Activated CD4-positive, CD25-positive, alpha-beta regulatory T cell treated with anti-CD3 and anti-CD28 coated beads, Interleukin-2, amount 50 U/mL, for 16 hours (primary cell): ENCODE results near the gene ACBD5.
"Not testable (repeated sequence)": the region's sequence is repeated elsewhere in the genome, so short reads cannot be mapped to it uniquely, and the experiment has no call there.

Source experiments
- DNase-seq: peaks from one replicate; pipeline ENCODE4 v3.0.0-alpha.2; 2020; ENCODE audit warnings: low read depth, low spot score

The ACBD5 gene, protein sequence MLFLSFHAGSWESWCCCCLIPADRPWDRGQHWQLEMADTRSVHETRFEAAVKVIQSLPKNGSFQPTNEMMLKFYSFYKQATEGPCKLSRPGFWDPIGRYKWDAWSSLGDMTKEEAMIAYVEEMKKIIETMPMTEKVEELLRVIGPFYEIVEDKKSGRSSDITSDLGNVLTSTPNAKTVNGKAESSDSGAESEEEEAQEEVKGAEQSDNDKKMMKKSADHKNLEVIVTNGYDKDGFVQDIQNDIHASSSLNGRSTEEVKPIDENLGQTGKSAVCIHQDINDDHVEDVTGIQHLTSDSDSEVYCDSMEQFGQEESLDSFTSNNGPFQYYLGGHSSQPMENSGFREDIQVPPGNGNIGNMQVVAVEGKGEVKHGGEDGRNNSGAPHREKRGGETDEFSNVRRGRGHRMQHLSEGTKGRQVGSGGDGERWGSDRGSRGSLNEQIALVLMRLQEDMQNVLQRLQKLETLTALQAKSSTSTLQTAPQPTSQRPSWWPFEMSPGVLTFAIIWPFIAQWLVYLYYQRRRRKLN

DNA sequence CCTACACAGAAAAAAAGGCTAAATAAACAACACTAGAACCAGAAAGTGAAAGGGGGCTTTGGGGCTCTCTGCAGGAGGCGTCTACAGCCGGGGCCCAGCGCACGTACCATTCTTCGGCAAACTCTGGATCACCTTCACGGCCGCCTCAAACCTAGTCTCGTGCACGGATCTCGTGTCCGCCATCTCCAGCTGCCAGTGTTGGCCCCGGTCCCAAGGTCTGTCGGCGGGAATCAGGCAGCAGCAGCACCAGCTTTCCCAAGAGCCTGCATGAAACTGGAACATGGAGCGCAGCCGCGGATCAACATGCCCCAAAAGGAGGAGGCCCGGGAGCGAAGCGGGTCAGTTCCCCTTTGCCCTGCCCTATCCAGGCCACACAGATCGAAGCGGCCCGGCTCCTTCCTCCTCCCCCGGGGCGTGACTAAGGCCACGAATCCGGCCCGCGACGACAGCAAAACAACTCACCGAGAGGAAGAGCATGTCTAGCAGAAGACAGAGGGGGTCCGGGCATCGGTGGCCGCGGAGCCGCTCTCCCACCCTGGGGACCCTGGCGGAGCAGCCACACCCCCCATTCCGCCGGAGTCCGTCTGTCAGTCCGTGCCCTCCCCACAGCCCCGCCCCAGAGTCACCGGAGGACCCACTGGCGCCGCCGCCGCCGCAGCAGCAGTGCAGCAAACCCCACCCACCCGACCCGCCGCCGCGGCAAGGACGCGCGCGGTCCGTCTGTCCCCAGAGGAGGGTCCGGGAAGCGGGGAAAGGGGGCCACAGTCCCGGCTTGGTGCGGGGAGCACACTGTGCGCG, at the start of gene ACBD5:
Gene ACBD5 (minus strand): TSS at position 586 of the 798 bp plus-strand sequence. CDS start 109 bp downstream, at position 477.
- peak; percentile 55 for DNase-seq

DNA sequence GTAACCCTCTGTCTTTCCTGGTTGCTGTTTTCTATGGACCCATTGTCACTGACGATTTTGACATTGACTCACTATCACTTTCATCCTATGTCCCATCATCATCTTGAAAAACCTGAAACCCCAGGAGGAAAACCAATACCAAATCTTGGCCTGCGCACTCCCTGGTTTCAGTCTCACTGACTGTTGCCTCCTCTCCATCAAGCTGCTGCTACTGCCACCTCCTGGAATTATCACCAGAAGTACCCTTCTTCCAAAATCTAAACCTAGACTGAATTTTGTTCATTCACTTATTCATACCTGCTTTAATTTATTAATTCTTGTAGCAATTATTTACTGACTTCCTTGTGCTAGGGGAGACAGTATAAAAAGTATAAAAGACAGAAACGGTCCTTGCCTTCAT, 44.5 kb upstream of the ACBD5 start:
- DNase-seq, result no peak

DNA sequence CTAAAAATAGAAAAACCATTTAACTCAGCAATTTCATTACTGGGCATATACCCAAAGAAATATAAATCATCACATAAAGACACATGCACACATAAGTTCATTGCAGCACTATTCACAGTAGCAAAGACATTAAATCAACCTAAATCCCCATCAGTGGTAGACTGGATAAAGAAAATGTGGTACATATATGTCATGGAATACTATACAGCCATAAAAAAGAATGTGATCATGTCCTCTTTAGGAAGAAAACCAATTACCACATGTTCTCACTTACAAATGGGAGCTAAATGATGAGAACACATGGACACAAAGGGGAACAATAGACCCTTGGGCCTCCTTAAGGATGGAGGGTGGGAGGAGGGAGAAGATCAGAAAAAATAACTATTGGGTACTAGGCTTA, 36.0 kb upstream of the ACBD5 start:
- no peak for DNase-seq

DNA sequence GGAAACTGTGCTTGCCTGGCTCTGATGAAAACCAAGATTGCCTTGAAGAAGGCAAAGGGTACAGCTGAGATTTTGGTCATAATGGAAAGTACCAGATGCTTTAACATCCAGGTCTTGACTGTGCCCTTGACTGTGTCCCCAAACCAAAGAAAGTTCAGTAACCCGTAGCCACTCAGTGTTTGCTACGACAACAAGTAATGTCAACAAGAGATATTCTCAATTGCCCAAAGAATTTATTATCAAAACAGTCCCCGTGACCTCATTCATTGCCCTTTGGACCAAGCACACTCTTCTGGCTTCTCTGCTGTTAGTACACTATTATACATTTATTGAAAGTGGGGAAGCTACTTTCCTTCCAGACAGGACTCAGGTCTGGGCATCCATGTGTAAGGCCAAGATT, 25.4 kb upstream of the ACBD5 start:
- DNase-seq, result not testable (repeated sequence)

DNA sequence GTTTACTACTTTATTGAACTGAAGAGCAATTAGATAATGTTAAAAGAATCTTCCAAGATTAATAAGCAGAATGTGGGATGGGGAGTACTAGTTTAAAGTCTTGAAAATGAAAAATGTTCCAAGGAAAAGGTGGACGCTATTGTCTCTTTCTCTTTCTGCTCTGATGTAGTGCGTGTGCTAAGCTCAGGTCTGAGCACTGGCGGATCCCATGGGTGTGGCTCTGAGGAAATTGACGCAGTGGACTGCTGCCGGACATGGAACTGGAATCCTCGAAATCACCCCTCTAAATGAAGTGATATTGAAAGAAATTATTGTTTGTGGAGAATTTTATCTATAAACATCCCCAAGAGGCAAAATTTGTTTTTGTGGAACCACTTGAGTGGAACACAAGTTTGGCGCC, 22.2 kb upstream of the ACBD5 start:
- not testable (repeated sequence) for DNase-seq

DNA sequence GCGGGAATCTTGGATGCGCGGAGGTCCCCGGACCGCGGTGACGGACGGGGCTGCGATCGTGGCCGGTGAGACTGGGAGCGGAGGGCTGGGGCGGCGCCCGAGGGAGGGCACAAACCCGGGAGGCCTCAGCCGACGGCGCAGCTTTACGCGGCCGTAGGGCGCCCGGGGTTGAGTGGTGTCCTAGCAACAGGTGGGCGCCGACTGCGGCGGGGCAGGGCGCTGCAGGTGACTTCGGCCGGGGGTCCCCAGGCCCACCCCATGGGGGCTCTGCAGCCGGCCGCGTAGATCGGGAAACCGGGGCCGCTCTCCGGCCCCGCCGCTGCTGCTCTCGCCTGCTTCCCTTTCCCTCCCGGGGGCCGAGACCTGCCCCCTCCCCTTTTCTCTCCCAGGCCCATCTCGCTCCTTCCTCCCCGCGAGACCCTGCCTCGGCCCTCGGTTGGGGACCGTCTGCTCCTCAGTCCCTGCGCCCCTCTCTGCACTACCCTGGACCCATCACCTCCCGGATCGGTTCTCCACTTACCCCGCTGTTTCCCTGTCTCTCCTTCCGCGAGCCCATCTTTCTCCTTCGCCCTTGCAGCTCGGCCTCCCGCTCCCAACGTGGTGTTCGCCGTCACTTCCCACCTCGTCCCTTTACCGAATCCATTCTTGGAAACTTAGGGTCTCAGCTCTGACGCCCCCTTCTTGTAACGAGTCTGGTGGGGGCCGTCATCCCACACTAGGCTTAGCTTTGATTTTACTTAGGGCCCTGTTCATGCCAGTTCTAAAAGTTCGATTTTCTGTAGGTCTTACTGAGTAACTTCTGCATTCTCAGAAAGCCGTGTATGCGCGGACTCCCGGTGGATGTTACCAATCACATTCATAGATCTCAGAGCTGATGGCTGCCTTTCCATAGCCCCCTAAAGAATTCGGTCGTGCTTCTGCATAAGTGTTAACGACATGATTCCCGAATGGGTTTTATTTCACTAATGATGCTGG, 18.5 kb upstream of the ACBD5 start:
- no peak for DNase-seq

DNA sequence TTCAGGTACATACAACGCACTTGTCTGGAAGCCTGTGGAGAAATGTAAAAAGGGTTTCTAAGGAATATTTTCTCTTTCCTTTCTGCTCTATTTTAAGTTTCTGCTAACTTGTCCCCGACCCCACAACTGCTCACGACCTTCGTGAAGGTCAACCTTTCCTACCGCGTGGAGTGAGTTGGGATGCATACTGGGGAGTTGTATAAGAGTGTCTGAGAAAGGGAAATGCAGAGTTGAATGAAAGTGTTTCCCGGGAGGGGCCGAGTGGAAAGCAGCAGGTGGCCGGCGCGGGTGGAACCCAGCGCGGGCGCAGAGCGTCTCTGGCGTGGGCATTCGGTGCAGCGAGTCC, 17.9 kb upstream of the ACBD5 start:
- no peak for DNase-seq

DNA sequence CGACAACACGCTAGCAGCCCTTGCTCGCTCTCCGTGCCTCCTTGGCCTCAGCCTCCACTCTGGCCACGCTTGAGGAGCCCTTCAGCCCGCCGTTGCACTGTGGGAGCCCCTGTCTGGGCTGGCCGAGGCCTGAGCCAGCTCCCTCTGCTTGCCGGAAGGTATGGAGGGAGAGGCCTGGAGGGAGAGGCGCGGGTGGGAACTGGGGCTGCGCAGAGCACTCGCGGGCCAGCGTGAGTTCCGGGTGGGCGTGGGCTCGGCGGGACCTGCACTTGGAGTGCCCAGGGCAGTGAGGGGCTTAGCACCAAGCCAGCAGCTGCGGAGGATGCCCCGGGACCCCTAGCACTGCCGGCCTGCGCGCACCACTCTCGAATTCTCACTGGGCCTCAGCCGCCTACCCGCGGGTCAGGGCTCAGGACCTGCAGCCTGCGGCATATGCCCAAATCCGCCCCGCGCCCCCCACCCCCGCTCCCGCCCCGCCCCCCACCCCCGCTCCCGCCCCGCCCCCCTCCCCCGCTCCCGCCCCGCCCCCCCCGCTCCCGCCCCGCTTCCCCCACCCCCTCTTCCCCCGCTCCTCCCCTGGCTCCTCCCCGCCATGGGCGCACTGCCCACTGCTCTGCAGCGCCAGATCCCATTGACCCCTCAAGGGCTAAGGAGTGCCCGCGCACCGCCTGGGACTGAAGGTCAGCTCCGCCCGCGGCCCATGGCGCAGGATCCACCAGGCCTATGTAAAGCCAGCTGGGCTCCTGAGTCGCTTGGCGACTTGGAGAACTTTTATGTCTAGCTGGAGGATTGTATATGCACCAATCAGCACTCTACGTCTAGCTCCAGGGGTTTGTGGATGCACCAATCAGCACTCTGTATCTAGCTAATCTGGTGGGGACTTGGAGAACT, 15.9 kb upstream of the ACBD5 start:
- no peak for DNase-seq

DNA sequence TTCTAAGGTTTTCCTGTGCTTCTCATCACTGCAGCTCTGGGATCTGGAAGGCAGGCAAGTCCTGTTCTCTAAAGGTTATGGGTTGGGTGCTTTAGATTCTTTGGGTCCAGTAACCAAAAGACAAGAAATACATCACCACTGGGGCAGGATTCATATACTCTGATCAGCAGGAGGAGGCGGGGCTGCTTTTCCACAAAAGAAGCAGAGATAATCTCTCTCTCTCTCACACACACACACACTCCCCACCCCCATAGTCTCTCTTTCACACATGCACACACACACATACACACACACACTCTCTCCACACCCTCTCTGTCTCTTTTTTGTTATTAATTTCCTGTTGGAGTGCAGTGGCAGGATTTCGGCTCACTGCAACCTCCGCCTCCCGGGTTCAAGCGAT, 13.0 kb upstream of the ACBD5 start:
- DNase-seq, result no peak

DNA sequence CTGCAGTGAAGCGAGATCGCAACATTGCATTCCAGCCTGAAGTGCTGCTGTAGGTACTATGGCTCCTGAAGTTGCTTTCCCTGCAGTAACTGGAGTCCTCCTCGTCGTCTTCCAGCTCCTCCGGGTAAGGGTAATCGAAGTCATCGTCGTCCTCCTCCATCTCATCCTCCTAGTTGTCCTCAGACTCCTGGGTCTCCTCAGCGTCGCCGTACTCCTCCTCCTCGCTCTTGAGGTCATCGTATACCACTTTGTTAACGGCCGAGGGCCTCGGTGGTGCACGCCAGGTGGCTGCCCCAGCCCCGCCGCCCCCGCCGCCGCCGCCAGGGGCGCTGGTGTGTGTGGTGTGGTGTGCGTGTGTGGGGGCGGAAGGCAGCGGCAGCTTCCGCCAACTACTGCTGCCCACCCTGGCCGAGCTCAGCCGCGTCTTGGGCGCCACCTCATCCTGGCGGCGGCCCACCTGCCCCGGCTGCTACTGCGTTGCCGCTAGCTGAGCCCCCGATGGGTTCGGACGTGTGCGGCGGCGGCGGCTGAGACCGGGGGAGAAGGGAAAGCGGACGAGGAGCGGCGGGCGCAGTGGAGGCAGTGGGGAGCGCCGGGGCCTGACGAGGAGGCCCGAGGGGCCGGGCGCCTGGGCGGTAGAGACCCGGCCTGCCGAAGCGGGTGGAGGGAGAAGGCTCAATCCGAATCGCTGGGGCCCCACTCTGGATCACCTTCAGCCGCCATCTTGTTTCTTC, 11.8 kb upstream of the ACBD5 start:
- DNase-seq, result peak; percentile 72

DNA sequence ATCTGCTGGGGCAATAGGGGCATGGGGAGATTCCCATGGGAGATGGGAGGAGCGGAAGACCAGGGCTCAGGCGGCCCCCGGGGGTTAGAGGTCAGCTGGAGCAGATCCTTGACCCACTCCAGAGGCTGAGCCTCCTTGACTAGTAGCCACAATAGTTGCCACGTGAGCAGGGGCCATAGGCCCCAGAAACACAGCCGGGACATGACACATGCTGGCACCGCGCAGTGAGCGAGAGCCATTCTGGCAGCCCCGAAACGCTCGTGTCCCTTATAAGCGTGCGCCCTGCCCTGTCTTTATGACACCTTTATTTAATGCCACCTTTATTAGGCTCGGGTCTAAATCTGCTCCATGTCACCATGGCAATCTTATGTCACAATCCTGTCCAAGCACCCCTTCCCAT, 11.0 kb upstream of the ACBD5 start:
- DNase-seq, result no peak

DNA sequence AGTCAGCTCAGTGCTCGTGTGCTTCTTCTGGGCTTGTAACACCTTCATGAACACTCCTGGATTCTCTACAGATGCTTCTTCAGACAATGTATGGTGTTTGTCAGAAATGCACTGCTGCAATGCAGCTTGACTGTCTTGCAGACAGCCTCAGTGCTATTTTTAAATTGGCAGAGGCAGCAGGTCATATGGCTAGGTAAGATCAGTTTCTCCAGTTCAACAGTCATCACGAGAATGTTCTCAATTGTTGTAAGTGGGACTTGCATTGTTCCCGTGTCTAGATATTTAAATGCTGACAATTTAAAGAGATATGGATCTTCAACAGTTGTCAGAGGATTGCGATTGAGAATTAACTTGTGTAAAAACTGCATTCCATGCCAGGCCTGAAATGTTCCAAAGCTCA, 7.6 kb upstream of the ACBD5 start:
- no peak for DNase-seq

DNA sequence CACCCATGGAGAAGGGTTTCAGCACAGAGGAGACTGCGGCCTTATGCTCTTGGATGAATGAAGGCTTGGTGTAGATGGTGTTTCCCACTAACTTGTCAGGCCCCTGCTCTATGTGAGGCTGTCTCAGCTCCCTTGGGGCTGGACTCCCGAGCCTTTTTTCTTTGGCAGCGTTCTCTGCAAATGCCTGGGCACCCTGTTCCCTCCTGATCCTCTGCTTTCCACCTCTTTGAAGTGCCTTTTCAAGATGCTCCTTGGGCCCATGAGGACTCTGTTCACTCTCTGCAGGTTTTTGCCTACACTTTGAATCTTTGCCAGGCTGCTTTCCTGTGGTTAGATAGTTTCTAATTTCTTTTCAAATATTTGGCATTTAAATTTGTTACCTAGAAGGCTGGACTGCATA, 6.8 kb upstream of the ACBD5 start:
- no peak for DNase-seq

DNA sequence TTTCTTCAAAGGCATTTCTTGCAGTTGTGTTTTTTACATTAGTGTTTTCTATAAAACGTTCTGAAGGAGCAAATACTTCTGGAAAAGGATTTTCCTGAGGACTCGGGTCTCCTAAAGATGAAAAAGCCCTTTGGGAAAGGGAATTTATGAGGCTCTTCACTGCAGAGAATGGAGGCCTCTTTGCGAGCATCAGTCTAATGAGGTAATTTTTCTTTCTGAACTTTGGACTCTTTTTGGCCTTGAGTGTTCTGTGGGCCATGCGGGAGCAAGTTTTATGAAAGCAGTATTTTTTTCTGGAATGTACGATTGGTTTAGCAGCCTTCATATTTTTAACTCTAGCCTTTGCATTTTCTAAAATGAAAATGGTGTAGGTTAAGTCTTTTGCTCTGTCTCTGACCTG, 6.4 kb upstream of the ACBD5 start:
- DNase-seq, result no peak

DNA sequence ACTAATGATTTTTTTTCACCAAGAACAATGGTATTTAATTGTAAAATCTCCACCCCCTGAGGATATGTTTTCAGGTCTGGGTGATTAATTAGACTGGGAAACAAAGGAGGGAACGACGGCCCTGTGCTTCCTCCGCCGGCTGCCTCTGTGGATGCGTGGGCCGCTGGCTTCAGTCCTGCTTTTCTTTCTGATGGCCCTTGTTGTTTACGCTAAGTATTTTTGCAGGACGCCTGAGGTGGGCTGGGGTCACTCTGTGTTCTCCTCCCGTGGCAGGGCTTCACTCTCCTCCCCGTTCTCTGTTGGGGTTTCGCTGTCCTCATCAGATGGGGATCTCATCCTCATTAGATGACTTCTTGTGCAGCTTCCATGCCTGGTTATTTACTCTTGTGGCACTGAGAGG, 5.2 kb upstream of the ACBD5 start:
- no peak for DNase-seq

DNA sequence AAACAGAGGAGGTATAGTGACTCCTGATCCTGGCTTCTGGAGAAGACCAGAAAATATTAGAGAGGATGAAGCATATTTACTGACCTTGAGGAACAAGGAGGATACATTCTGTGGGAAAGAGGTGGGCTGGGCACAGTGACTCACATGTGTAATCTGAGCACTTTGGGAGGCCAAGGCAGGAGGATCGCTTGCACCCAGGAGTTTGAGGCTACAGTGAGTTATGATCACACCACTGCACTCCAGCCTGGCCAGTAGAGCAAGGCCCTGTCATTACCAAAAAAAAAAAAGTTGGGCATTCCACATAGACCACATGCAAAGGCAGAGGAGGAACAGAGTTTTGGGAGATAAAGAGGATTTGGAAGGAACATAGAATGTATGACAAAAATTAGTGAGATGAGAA, 4.4 kb upstream of the ACBD5 start:
- DNase-seq, result no peak

DNA sequence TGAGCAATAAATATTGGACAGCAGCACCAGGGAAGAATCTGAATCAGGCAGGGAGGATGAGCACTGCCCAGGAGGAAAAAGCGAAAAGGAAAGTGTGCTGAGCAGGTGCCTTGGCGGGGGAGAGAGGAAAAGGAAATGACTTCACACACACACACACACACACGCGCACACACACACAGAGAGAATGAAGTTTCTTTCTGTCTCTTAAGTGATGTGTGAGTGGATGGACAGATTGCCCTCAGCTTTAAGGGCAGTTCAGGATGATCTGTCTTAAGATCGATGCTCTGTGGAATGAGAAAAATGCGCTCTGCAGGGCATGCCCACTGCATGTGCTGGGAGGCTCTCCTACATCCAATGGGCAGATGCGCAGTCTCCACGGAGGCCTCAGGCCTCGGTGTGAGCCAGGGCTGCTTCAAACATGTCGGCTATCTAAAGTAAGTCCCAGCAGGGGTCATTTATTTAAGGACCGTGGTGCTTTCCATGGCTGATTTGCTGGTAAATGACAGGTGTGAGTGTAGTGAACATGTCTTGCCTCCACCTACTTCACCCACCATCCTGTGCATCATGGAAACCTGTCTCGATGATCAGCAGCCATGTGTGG, 2.5 kb upstream of the ACBD5 start:
- DNase-seq, result peak; percentile 65

DNA sequence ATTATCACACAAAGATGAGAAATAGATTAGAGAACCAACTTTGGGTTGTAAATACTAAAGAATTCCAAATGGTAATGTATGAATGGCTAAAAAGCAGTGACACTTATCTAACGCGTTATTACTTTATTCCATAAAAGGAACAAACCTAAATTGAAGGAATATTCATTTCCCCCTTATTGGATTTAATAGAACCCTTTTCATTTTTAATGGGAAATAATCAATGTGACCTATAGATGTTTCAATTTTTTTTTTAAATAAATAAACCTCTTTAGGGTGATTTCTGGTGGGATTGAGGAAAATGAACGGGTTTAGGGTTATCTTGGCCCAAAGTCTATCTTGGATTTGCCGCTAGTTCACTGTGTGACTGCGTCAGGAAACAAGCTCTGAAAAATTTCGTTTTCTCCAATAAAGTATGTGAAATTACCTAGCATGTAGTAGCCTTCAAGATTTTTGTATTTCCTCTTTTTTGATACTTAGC, 1.9 kb upstream of the ACBD5 start:
- no peak for DNase-seq
